Neural cell (in vitro differentiated cells): Measurements from ENCODE around the gene FCGR2B. TPM values are rescaled to one million over a fixed set of nuclear protein-coding genes. Genes with fewer than 3 reads are reported as not detected.

Experiments
- H2AFZ ChIP-seq: fragments of 200-600, 300-800 bp; sonication (generic), shearing (Covaris generic); 2 replicates; pipeline ENCODE4 v1.6.0; 2014; ENCODE audit warnings: low read depth, mild to moderate bottlenecking, antibody characterized with exemption, low read length, moderate library complexity
- H3F3A ChIP-seq: fragments of 200-600 bp; shearing (Covaris generic); 2 replicates; pipeline ENCODE4 v1.6.1; 2016; ENCODE audit warnings: mild to moderate bottlenecking, moderate library complexity, mixed read lengths, antibody characterized with exemption, low read length; ENCODE audit not compliant: insufficient read depth, poor library complexity, severe bottlenecking
- H3K27ac ChIP-seq: fragments of 200-600, 300-800 bp; sonication (generic), shearing (Covaris generic); 2 replicates; pipeline ENCODE4 v1.5.1; 2014; ENCODE audit warnings: mild to moderate bottlenecking, low read length, moderate library complexity
- H3K27me3 ChIP-seq: fragments of 300-800, 200-600 bp; sonication (generic), shearing (Covaris generic); 2 replicates; pipeline ENCODE4 v1.6.0; 2014; ENCODE audit warnings: mild to moderate bottlenecking, low read depth, low read length, moderate library complexity; ENCODE audit not compliant: insufficient read depth
- H3K36me3 ChIP-seq: fragments of 300-800, 200-600 bp; sonication (generic), shearing (Covaris generic); 2 replicates; pipeline ENCODE4 v1.5.1; 2014; ENCODE audit warnings: mild to moderate bottlenecking, antibody characterized with exemption, low read length, moderate library complexity; ENCODE audit not compliant: insufficient read depth
- H3K4me2 ChIP-seq: fragments of 300-800, 200-600 bp; sonication (generic), shearing (Covaris generic); 2 replicates; pipeline ENCODE4 v1.6.0; 2014; ENCODE audit warnings: mild to moderate bottlenecking, low read length
- H3K4me3 ChIP-seq: fragments of 300-800, 200-600 bp; sonication (generic), shearing (Covaris generic); 2 replicates; pipeline ENCODE4 v1.5.1; 2014; ENCODE audit warnings: mild to moderate bottlenecking, low read length, moderate library complexity
- H3K79me2 ChIP-seq: fragments of 200-600 bp; shearing (Covaris generic); replicated peaks from 2 replicates; pipeline ENCODE4 v1.6.0; 2014; ENCODE audit warnings: mild to moderate bottlenecking, low read length, moderate library complexity; ENCODE audit not compliant: insufficient read depth
- H3K9ac ChIP-seq: fragments of 300-800, 200-600 bp; sonication (generic), shearing (Covaris generic); 2 replicates; pipeline ENCODE4 v1.6.1; 2016; ENCODE audit warnings: mild to moderate bottlenecking, low read length, mixed read lengths
- H3K9me2 ChIP-seq: fragments of 200-600 bp; shearing (Covaris generic); 2 replicates; pipeline ENCODE4 v1.6.1; 2016; ENCODE audit warnings: mild to moderate bottlenecking, low read length, mixed read lengths; ENCODE audit not compliant: insufficient read depth
- H3K9me3 ChIP-seq: fragments of 200-600, 300-800 bp; sonication (generic), shearing (Covaris generic); 2 replicates; pipeline ENCODE4 v1.6.1; 2016; ENCODE audit warnings: mild to moderate bottlenecking, mixed run types, low read length, moderate library complexity, mixed read lengths
- H4K20me1 ChIP-seq: fragments of 200-600 bp; shearing (Covaris generic); 2 replicates; pipeline ENCODE4 v1.6.1; 2016; ENCODE audit warnings: mild to moderate bottlenecking, mixed run types; ENCODE audit not compliant: insufficient read depth
- EP300 ChIP-seq: fragments of 450-650 bp; conservative IDR thresholded peaks from 2 replicates; pipeline ENCODE4 v1.6.1; 2014; ENCODE audit warnings: antibody characterized with exemption, mild to moderate bottlenecking, moderate library complexity; ENCODE audit not compliant: poor library complexity, severe bottlenecking
- EZH2 ChIP-seq: fragments of 200-600, 300-800 bp; shearing (Covaris generic), sonication (generic); IDR thresholded peaks from 2 replicates; pipeline ENCODE4 v1.6.1; 2014; ENCODE audit warnings: antibody characterized with exemption, low read length, borderline replicate concordance, mild to moderate bottlenecking; ENCODE audit not compliant: insufficient read depth, poor library complexity, severe bottlenecking
- MXI1 ChIP-seq: fragments of 450-650 bp; conservative IDR thresholded peaks from 2 replicates; pipeline ENCODE4 v1.6.1; 2014; ENCODE audit warnings: antibody characterized with exemption, mild to moderate bottlenecking; ENCODE audit not compliant: poor library complexity, severe bottlenecking
- POLR2AphosphoS5 ChIP-seq: IDR thresholded peaks from 2 replicates; pipeline ENCODE4 v1.6.1; 2012
- RAD21 ChIP-seq: fragments of 450-650 bp; conservative IDR thresholded peaks from 2 replicates; pipeline ENCODE4 v1.6.1; 2014; ENCODE audit warnings: antibody characterized with exemption, mild to moderate bottlenecking, moderate library complexity
- SMC3 ChIP-seq: fragments of 450-650 bp; conservative IDR thresholded peaks from 2 replicates; pipeline ENCODE4 v1.6.1; 2014; ENCODE audit warnings: antibody characterized with exemption, mild to moderate bottlenecking, moderate library complexity; ENCODE audit not compliant: poor library complexity
- TAF1 ChIP-seq: IDR thresholded peaks from 2 replicates; pipeline ENCODE4 v1.6.1; 2012; ENCODE audit warnings: low read depth
- polyA plus RNA-seq: library from polyadenylated mRNA; depleted of rRNA; stranded (reverse); fragments of >200 nt; gene quantifications from 2 replicates; pipeline ENCODE4 v1.2.3, GENCODE V29; 2014
- TF ChIP-seq, protein P1 (sequence below): fragments of 450-650 bp; IDR thresholded peaks from 2 replicates; pipeline ENCODE4 v1.5.1; 2014; ENCODE audit warnings: antibody characterized with exemption, mild to moderate bottlenecking, moderate library complexity; ENCODE audit not compliant: poor library complexity, severe bottlenecking
- TF ChIP-seq, protein P2 (sequence below): IDR thresholded peaks from 2 replicates; pipeline ENCODE4 v1.6.1; 2012; ENCODE audit warnings: borderline replicate concordance

FCGR2B gene
- polyA plus RNA-seq, 1 donor from 2014 or later, result not detected

DNA sequence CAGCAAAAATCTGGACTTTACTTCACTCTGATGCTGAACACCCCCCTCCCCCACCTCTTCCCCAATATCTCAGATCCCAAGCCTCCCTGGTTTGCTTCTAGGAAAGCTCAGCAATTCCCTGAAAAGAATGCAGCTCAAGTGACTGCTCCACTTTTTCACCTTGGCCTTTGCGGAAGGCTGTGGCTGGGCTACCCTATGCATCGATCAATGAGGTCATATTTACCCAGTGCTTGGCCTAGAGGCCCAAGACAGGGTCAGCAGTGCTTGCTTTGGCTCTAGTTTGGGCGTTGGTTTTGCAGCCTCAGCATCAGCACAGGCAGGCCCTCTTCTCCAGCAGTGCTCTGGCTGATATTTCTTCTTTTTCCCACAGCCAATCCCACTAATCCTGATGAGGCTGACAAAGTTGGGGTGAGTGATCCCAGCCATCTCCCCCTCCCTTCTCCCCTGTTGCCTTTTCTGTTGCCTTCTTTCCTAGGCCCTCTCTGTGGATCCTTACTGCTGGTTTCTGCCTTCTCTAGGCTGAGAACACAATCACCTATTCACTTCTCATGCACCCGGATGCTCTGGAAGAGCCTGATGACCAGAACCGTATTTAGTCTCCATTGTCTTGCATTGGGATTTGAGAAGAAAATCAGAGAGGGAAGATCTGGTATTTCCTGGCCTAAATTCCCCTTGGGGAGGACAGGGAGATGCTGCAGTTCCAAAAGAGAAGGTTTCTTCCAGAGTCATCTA is 14.2 kb downstream of the FCGR2B start:
- H3K27me3 ChIP-seq, result no peaks in the 10 kb centered on the region
- H4K20me1 ChIP-seq, result no peaks in the 10 kb centered on the region
- H3K9me3 ChIP-seq, result no peaks in the 10 kb centered on the region
- no peaks in the 10 kb centered on the region for H3K79me2 ChIP-seq
- H3K4me2 ChIP-seq, result no peak overlapping the region
- no peaks in the 10 kb centered on the region for H3K9me2 ChIP-seq
- no peak overlapping the region for H2AFZ ChIP-seq
- H3K36me3 ChIP-seq, result no peaks in the 10 kb centered on the region
- TF ChIP-seq MXI1, result no peak
- no peak for TF ChIP-seq EP300
- TF ChIP-seq, protein P1, sequence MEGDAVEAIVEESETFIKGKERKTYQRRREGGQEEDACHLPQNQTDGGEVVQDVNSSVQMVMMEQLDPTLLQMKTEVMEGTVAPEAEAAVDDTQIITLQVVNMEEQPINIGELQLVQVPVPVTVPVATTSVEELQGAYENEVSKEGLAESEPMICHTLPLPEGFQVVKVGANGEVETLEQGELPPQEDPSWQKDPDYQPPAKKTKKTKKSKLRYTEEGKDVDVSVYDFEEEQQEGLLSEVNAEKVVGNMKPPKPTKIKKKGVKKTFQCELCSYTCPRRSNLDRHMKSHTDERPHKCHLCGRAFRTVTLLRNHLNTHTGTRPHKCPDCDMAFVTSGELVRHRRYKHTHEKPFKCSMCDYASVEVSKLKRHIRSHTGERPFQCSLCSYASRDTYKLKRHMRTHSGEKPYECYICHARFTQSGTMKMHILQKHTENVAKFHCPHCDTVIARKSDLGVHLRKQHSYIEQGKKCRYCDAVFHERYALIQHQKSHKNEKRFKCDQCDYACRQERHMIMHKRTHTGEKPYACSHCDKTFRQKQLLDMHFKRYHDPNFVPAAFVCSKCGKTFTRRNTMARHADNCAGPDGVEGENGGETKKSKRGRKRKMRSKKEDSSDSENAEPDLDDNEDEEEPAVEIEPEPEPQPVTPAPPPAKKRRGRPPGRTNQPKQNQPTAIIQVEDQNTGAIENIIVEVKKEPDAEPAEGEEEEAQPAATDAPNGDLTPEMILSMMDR, result no peak
- TF ChIP-seq EZH2, result no peak
- TF ChIP-seq POLR2AphosphoS5, result no peak
- TF ChIP-seq TAF1, result no peak
- TF ChIP-seq, protein P2, sequence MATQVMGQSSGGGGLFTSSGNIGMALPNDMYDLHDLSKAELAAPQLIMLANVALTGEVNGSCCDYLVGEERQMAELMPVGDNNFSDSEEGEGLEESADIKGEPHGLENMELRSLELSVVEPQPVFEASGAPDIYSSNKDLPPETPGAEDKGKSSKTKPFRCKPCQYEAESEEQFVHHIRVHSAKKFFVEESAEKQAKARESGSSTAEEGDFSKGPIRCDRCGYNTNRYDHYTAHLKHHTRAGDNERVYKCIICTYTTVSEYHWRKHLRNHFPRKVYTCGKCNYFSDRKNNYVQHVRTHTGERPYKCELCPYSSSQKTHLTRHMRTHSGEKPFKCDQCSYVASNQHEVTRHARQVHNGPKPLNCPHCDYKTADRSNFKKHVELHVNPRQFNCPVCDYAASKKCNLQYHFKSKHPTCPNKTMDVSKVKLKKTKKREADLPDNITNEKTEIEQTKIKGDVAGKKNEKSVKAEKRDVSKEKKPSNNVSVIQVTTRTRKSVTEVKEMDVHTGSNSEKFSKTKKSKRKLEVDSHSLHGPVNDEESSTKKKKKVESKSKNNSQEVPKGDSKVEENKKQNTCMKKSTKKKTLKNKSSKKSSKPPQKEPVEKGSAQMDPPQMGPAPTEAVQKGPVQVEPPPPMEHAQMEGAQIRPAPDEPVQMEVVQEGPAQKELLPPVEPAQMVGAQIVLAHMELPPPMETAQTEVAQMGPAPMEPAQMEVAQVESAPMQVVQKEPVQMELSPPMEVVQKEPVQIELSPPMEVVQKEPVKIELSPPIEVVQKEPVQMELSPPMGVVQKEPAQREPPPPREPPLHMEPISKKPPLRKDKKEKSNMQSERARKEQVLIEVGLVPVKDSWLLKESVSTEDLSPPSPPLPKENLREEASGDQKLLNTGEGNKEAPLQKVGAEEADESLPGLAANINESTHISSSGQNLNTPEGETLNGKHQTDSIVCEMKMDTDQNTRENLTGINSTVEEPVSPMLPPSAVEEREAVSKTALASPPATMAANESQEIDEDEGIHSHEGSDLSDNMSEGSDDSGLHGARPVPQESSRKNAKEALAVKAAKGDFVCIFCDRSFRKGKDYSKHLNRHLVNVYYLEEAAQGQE, result no peak
- no peak for TF ChIP-seq SMC3
- no peak for TF ChIP-seq RAD21
- H3F3A ChIP-seq, result no peaks in the 10 kb centered on the region
- no peak overlapping the region for H3K4me3 ChIP-seq
- no peak overlapping the region for H3K27ac ChIP-seq
- no peak overlapping the region for H3K9ac ChIP-seq

DNA sequence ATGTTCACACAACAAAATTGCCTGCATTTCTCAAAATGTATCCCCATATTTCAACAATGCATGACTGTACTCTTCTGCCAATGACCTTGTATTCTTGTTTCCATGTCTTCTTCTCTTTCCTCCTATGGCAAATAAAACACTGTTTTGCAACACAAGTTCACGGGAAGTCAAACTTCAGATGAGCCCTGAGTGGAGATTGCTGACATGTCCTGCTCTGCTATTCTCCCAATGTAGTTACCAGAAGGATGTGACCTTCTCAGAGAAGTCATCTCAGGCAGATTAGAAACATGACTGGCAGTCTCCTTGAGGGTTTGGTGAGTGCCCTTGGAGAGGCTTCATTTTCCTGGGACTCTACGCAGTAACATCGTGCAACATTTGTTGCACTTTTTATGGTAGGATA is 15.6 kb downstream of the FCGR2B start:
- no peaks in the 10 kb centered on the region for H3K27me3 ChIP-seq
- H3K4me3 ChIP-seq, result no peak overlapping the region
- no peak overlapping the region for H3K4me2 ChIP-seq
- no peaks in the 10 kb centered on the region for H3F3A ChIP-seq
- H2AFZ ChIP-seq, result no peak overlapping the region
- H3K36me3 ChIP-seq, result no peaks in the 10 kb centered on the region
- no peak overlapping the region for H3K27ac ChIP-seq
- no peaks in the 10 kb centered on the region for H4K20me1 ChIP-seq
- H3K9ac ChIP-seq, result no peak overlapping the region
- H3K9me3 ChIP-seq, result no peaks in the 10 kb centered on the region
- H3K79me2 ChIP-seq, result no peaks in the 10 kb centered on the region
- H3K9me2 ChIP-seq, result no peaks in the 10 kb centered on the region
- TF ChIP-seq POLR2AphosphoS5 (no peak), TAF1 (no peak), SMC3 (no peak), EP300 (no peak), EZH2 (no peak), RAD21 (no peak)
- TF ChIP-seq, protein P1, result no peak
- TF ChIP-seq, protein P2, result no peak
